Measurements from ENCODE around the gene ICAM2.

The ICAM2 gene

DNA sequence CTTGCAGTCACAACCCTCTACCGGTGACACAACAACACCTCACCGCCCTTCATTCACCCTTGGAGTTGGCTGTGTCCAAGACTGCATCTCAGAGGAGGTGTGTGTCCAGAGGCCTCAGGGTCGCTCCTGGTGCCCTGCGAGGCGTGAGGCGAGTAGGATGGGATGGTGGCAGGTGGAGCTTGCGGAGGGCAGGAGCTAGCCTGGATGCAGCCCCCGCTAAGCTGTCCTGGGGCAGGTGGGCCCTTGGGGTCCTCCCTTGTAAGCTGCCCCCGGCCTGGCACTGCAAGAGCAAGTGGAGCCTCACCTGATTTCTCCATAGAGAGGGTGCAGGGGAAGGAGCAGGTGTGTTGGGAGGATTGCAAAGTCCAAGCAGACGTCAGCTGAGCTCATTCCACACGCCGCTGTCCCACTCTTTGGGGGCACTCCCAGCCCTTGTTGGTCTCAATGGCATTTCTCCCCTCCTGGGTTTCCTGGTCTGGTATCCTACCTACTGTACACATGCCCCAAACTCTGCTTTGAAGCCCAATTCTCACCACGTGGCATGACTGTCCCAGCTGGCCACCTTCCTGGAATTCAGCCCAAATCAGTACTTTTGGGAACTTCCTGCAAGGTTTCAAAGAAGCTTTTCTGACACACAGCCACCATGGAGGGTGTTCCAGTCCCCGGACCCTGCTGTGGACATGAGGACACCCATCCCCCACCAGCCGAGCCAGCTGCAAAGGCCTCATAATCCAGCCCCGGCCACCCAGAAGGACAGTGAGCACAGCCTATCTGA, 18.1 kb upstream of the ICAM2 start:
- no peak for DNase-seq (ENCODE audit: low read depth)
- H3K4me3 ChIP-seq (ENCODE audit: low read depth, low read length) = no peak overlapping the region
- TF ChIP-seq, protein P1, sequence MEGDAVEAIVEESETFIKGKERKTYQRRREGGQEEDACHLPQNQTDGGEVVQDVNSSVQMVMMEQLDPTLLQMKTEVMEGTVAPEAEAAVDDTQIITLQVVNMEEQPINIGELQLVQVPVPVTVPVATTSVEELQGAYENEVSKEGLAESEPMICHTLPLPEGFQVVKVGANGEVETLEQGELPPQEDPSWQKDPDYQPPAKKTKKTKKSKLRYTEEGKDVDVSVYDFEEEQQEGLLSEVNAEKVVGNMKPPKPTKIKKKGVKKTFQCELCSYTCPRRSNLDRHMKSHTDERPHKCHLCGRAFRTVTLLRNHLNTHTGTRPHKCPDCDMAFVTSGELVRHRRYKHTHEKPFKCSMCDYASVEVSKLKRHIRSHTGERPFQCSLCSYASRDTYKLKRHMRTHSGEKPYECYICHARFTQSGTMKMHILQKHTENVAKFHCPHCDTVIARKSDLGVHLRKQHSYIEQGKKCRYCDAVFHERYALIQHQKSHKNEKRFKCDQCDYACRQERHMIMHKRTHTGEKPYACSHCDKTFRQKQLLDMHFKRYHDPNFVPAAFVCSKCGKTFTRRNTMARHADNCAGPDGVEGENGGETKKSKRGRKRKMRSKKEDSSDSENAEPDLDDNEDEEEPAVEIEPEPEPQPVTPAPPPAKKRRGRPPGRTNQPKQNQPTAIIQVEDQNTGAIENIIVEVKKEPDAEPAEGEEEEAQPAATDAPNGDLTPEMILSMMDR (IDR thresholded peaks at IDR 0.05; ENCODE audit: insufficient read depth, low read depth, low read length, missing control alignments) = no peak

DNA sequence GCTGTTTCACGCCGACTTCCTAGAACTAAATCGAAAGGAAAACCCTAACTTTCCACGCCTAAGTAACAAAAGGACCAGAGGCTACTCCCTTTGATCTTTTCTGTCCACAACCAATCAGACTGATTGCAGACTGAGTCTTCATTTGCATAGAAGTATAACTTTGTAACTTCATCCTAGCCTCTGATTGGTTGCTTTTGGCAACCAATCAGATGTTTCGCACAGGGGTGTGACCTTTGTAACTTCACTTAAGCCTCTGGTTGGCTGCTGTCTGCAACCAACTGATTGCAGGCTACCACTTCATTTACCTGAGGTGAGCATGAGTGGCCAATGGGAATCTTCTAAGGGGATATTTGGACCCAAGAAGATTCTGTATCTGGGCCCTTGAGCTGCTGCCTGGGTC, 17.4 kb upstream of the ICAM2 start:
- no peak for DNase-seq (ENCODE audit: low read depth)
- no peak overlapping the region for H3K4me3 ChIP-seq (ENCODE audit: low read depth, low read length)
- TF ChIP-seq, protein P1 (IDR thresholded peaks at IDR 0.05; ENCODE audit: insufficient read depth, low read depth, low read length, missing control alignments) = no peak

DNA sequence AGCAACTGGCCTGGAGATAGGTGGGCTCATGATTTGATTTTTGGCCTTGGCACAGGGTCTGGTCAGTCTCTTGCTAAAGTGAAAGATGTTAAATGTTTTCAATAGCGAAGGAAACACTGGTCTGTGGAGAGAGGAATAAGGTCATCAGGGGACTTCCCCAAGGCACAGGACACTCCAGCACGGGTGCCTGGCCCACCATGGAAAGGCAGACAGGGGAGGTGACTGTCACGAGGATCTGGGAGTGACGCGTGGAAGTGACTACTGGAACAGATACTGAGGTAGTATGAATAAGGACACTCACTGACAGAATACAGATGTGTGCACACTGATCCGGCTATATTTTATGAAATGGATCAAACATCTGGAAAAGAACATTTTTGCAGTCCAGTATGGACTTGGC, 16.7 kb upstream of the ICAM2 start:
- no peak for DNase-seq (ENCODE audit: low read depth)
- H3K4me3 ChIP-seq (ENCODE audit: low read depth, low read length) = no peak overlapping the region
- TF ChIP-seq, protein P1 (IDR thresholded peaks at IDR 0.05; ENCODE audit: insufficient read depth, low read depth, low read length, missing control alignments) = no peak

DNA sequence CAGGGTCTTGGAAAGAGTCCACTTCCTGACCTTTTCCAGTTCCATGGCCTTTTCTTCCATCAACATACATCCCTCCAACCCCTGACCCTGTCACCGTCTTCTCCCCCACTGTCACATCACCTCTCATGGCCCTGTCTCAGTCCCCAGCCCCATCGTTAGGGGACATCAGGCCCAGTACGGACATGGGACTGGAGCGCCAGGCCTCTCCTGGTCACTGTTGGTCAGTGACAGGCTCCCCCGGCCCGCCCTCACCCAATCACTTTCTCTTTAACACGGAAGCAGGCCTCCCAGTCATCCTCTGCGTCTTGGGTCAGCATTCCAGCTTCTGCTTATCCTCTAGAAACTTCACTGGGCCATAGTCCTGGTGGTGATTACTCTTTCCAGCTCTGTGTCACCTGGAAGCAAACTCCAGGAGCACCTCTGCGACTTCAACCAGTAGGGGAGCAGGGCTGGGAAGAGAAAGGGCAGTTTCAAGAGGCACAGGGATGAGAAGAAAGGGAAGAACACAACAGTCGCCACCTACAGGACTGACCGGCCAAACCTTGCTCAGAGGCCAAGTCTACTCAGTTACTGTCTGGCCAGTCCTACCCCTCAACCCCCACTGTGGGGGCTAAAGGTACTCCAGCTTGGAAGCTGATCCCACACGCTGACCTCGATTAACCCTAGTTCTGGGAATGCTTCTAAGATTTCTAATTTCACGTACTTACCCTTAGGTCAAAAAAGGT, 15.9 kb upstream of the ICAM2 start:
- no peak overlapping the region for H3K4me3 ChIP-seq (ENCODE audit: low read depth, low read length)
- TF ChIP-seq, protein P1 (IDR thresholded peaks at IDR 0.05; ENCODE audit: insufficient read depth, low read depth, low read length, missing control alignments) = no peak
- no peak for DNase-seq (ENCODE audit: low read depth)

DNA sequence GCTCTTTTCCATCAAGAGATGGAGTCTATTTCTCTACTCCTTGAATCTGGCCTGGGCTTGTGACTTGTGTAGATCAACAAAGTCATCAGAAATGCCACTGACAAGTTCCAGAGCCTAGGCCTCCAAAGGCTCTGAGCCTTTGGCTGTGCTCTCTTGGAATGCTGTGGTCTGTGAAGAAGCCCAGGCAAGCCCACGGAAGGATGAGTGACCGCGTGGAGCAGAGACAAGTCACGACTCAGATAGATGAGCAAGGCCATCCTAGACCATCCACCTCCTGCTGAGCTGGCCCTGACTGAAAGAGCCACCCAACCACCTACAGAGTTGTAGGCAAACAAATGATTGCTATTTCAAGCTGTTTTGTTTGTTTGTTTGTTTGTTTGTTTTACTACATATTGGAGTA, 11.6 kb upstream of the ICAM2 start:
- H3K4me3 ChIP-seq (ENCODE audit: low read depth, low read length) = no peak overlapping the region
- DNase-seq (ENCODE audit: low read depth) = no peak
- TF ChIP-seq, protein P1 (IDR thresholded peaks at IDR 0.05; ENCODE audit: insufficient read depth, low read depth, low read length, missing control alignments) = no peak

DNA sequence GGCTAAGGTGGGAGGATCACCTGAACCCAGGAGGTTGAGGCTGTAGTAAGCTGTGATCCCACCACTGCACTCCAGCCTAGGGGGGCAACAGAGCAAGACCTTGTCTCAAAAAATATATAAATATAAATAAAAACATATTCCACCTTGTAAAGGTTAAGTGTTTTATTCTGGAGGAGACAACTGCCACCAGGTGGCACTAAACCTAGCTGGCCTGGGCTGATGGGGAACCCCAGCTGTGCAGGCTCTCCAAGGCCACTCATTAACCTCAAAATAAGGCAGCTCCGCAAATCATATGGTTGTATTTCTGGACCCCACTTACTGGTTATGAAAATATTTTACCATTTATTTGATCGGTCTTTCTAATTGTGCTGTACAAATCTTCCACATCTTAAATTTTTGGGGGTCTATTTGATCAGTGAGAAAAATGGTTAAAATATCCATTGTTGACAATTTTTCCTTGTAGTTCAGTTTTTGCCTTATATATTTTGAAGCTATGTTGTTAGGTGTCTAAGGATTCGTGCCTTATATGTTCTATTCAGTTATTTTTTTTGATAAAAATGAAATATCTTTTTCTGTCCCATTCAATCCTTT, 8.5 kb upstream of the ICAM2 start:
- TF ChIP-seq, protein P1 (IDR thresholded peaks at IDR 0.05; ENCODE audit: insufficient read depth, low read depth, low read length, missing control alignments) = peak; percentile 72
- peak; percentile 84 for DNase-seq (ENCODE audit: low read depth)
- no peak overlapping the region for H3K4me3 ChIP-seq (ENCODE audit: low read depth, low read length)

Data from GM12865 (cell line).